Measurements from ENCODE around the gene ANKRD34A.

The ANKRD34A gene

GRCh38 chr1:145955436-145955835, 8.9 kb downstream of the ANKRD34A start:
- Histone ChIP-seq H3K79me2 (ENCODE audit: insufficient read depth, low read depth) (peaks cover 4% of the 10 kb centered on the region; the same call in 1 of the 2 replicates), H3K27ac (no peak overlapping the region), H3K27me3 (ENCODE audit: insufficient read depth, low read depth) (no peaks in the 10 kb centered on the region), H3K36me3 (ENCODE audit: insufficient read depth) (no peaks in the 10 kb centered on the region), H4K20me1 (ENCODE audit: insufficient read depth) (no peaks in the 10 kb centered on the region), H3K4me3 (IDR thresholded peaks at IDR 0.05; ENCODE audit: insufficient read depth, low read depth, low read length) (no peak overlapping the region), H2AFZ (ENCODE audit: low read depth) (no peak overlapping the region), H3K4me2 (peak overlapping the region; percentile 77; the same call in 1 of the 2 replicates), H3K9ac (no peak overlapping the region), H3K4me1 (ENCODE audit: low read depth, poor library complexity, severe bottlenecking) (peaks cover 28% of the 10 kb centered on the region)
- no peak for TF ChIP-seq CTCF (conservative IDR thresholded peaks at IDR 0.05; ENCODE audit: low read depth, low read length)

GRCh38 chr1:145953861-145954260, 10.5 kb downstream of the ANKRD34A start:
- Histone ChIP-seq H2AFZ (ENCODE audit: low read depth) (no peak overlapping the region), H3K27ac (no peak overlapping the region), H3K27me3 (ENCODE audit: insufficient read depth, low read depth) (no peaks in the 10 kb centered on the region), H3K79me2 (ENCODE audit: insufficient read depth, low read depth) (peaks cover 4% of the 10 kb centered on the region; the same call in 1 of the 2 replicates), H3K36me3 (ENCODE audit: insufficient read depth) (no peaks in the 10 kb centered on the region), H3K4me2 (no peak overlapping the region), H3K4me3 (IDR thresholded peaks at IDR 0.05; ENCODE audit: insufficient read depth, low read depth, low read length) (no peak overlapping the region), H3K9ac (no peak overlapping the region), H3K4me1 (ENCODE audit: low read depth, poor library complexity, severe bottlenecking) (peaks cover 25% of the 10 kb centered on the region), H4K20me1 (ENCODE audit: insufficient read depth) (no peaks in the 10 kb centered on the region)
- no peak for TF ChIP-seq CTCF (conservative IDR thresholded peaks at IDR 0.05; ENCODE audit: low read depth, low read length)

GRCh38 chr1:145952903-145953302, 11.5 kb downstream of the ANKRD34A start:
- H4K20me1 ChIP-seq (ENCODE audit: insufficient read depth): no peaks in the 10 kb centered on the region
- H3K27me3 ChIP-seq (ENCODE audit: insufficient read depth, low read depth): no peaks in the 10 kb centered on the region
- H3K4me1 ChIP-seq (ENCODE audit: low read depth, poor library complexity, severe bottlenecking): peaks cover 16% of the 10 kb centered on the region
- H3K79me2 ChIP-seq (ENCODE audit: insufficient read depth, low read depth): peaks cover 4% of the 10 kb centered on the region; the same call in 1 of the 2 replicates
- no peak overlapping the region for H3K27ac ChIP-seq
- H3K36me3 ChIP-seq (ENCODE audit: insufficient read depth): no peaks in the 10 kb centered on the region
- no peak overlapping the region for H3K4me2 ChIP-seq
- H3K4me3 ChIP-seq (IDR thresholded peaks at IDR 0.05; ENCODE audit: insufficient read depth, low read depth, low read length): no peak overlapping the region
- TF ChIP-seq CTCF (conservative IDR thresholded peaks at IDR 0.05; ENCODE audit: low read depth, low read length): no peak
- no peak overlapping the region for H2AFZ ChIP-seq (ENCODE audit: low read depth)
- no peak overlapping the region for H3K9ac ChIP-seq

- Histone ChIP-seq H3K4me1 (ENCODE audit: low read depth, poor library complexity, severe bottlenecking) (peaks cover 9% of the 10 kb centered on the region), H3K36me3 (ENCODE audit: insufficient read depth) (no peaks in the 10 kb centered on the region), H3K9ac (no peak overlapping the region), H4K20me1 (ENCODE audit: insufficient read depth) (no peaks in the 10 kb centered on the region), H3K4me2 (no peak overlapping the region), H3K4me3 (IDR thresholded peaks at IDR 0.05; ENCODE audit: insufficient read depth, low read depth, low read length) (no peak overlapping the region), H3K79me2 (ENCODE audit: insufficient read depth, low read depth) (no peaks in the 10 kb centered on the region; the same call in 1 of the 2 replicates), H3K27ac (no peak overlapping the region), H2AFZ (ENCODE audit: low read depth) (no peak overlapping the region), H3K27me3 (ENCODE audit: insufficient read depth, low read depth) (no peaks in the 10 kb centered on the region)
- TF ChIP-seq CTCF (conservative IDR thresholded peaks at IDR 0.05; ENCODE audit: low read depth, low read length): no peak
Measured at GRCh38 chr1:145951526-145951925, 12.8 kb downstream of the ANKRD34A start.
